A204.1 (cell line): ENCODE measurements around the gene NSUN5.
"Not testable (repeated sequence)": the region's sequence is repeated elsewhere in the genome, so short reads cannot be mapped to it uniquely, and the experiment has no call there.

ENCODE experiments used
- FAIRE-seq: peaks from 2 replicates; lab custom pipeline; 2012; peaks lifted over from hg19 to GRCh38; lab: Jason Lieb, UNC

The NSUN5 gene

GRCh38 chr7:73308665-73309214 is at the start of gene NSUN5:
Gene NSUN5 (minus strand): TSS chr7:73308826. CDS start chr7:73308790, 36 bp downstream.
- FAIRE-seq: no peak

DNA sequence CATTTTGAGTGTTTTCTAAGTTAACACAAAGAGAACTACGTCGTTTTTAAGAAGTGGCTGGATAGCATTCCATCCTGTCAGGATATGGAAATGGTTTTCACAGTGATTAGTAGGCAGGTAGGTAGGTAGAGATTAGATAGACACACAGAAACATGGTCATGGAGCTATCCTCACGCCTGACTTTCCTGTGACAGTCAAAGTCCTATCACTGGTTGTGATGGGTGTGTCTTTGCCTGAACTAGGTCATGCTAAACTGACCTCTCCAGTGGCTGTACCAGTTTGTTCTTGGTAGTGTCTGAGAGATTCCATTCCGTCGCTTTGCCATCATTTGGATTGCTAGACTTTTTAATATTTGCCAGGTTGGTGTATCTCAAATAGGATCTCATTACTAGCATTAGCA is 47.5 kb upstream of the NSUN5 start:
- no peak for FAIRE-seq

GRCh38 chr7:73354821-73355220 is 46.2 kb upstream of the NSUN5 start:
- FAIRE-seq: no peak

- FAIRE-seq: no peak
Measured at GRCh38 chr7:73354196-73354595, 45.6 kb upstream of the NSUN5 start.

- no peak for FAIRE-seq
Measured at GRCh38 chr7:73353243-73353642, 44.6 kb upstream of the NSUN5 start.

GRCh38 chr7:73352784-73353183 is 44.2 kb upstream of the NSUN5 start:
- FAIRE-seq: no peak

- no peak for FAIRE-seq
Measured at GRCh38 chr7:73351447-73352167, 43.0 kb upstream of the NSUN5 start.

DNA sequence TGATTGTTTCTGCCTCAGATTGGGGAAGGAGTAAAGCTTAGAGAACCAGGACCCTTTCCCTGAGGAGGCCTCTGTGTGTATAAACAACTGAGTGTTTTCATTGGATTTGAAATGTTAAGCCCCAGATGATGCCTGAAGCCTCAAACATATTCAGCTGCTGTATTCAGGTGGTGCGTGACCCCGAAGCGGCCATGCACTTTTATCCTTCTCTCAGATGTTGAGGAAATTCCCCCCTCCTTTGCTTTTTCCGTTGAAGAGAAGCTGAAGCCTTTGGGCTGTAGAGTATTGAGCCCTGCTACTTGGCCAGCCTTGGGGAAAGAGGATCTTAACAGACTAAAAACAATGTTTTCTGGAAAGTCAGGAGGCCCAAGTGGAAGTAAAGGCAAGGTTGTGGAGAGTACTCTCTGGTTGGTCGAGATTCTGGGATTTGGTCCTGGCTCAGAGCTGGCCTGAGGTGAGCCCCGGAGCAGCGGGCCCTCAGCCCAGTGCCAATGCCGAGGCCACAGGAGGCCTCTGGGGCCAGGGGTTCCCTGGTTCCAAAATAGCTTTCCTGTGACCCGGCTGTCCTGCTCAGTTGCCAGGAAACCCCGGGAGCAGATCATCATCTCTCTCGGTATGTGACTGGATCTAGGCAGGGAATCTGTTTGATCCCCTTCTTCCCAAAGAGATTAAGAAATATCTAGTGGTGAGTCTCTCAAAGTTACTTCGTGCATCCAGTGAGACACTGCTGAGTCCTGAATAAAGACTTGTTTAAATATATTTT is 41.9 kb upstream of the NSUN5 start:
- no peak for FAIRE-seq

DNA sequence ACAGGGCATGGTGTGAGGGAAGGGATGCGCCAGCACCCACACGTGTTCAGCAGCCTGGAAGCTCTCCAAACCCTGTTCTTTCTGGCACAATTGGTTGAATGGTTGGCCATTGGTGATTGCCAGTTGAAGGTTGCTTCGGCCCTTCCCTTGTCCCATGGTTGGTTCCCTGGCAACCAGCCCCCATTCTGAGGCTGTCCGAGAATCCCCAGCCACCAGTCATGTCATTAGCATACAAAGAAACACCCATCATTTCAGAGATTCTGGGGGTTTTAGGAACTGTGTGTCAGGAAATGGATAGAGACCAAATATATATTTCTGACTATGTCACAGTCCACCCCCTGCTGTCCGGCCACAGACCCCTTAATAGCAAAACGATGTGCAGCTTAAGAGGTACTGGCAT is 41.1 kb upstream of the NSUN5 start:
- no peak for FAIRE-seq

- FAIRE-seq: no peak
Measured at GRCh38 chr7:73345951-73346350, 37.3 kb upstream of the NSUN5 start.

DNA sequence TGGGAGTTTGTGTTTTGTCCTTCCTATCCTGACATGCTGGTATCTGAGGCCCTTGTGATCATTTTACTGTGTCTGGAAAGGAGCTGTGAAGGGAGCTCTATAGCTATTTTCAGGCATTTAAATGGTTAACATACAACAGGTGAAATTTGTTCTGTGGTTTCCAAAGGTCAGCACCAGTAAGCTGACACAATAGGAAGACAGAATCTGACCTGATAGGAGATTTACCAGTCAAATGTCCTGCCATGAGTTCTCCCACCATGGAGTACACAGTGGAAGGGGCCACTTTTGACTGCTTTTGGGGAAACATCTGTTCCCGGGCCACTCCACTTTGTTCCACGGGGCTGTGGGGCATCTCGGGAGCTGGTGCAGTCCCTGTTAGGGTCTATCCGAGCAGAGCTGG is 36.9 kb upstream of the NSUN5 start:
- no peak for FAIRE-seq

DNA sequence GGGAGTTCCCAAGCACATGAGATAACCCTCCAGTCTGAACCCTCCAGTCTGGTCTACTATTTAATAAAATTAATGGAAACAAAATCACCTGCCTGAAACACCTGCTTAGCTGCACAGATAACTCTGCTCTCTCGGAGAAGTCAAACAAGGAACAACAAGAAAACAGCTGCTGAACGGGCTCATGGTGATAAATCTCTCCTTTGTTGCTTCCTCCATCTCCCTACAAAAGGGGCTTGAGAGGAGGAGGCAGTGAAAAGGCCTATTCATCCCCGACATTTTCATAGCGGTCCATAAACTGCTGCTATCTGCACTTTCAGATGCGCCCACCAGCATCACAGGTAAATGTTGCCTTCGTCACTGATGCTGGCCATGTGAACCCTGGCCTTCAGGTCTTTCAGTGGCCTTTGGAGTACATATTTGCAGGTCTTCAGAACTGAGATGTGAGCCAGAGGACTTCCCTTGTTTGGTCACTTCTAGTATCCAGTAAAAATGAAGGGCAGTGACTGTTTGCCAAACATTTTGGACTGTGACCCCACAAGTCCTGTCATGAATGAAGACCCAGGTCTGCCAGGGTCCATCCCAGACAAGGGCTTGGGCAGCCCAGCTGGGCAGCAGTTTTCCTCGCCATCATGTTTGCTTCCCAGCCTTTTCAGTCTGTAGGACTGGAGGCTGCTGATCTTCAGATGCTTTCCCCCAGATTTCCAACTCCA is 35.2 kb upstream of the NSUN5 start:
- no peak for FAIRE-seq

- no peak for FAIRE-seq
Measured at GRCh38 chr7:73342645-73343044, 34.0 kb upstream of the NSUN5 start.

- no peak for FAIRE-seq
Measured at GRCh38 chr7:73341877-73342276, 33.3 kb upstream of the NSUN5 start.

GRCh38 chr7:73340514-73340913 is 31.9 kb upstream of the NSUN5 start:
- FAIRE-seq: no peak

DNA sequence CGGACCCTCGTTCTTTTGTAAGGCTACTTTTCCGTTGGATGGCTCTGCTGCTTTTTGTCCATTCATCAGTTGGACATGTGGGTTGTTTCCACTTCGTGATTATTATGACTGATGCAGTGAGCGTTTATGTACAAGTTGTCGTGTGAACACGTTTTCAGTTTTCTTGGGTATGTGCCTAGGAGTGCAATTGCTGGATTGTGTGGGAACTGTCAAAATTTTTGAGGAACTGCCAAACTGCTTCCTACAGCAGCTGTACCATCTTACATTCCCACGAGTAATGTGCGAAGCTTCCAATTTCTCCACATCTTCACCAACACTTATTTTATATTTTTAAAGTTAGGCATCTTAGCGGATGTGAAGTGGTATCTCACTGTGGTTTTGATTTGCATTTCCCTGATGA is 29.7 kb upstream of the NSUN5 start:
- no peak for FAIRE-seq

GRCh38 chr7:73332447-73332846 is 23.8 kb upstream of the NSUN5 start:
- no peak for FAIRE-seq

DNA sequence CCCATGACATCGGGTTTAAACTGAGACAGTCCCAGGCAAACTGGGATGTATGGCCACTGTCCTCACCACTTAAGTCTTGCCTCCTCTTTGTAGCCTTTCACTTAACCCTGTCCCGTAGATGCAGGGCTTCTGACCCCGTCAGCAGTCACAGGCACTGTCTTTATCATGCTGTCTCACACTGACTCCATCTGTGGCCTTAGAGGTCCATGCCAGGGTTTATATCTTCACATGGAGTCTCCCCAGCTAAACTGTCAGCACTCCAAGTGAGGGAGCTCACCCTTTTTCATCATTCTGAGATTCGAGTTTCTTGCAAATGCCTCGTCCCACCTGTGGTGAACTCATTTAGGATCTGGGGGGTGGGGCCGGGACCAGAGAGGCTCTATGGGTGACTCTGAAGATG is 22.1 kb upstream of the NSUN5 start:
- FAIRE-seq: no peak

- FAIRE-seq: no peak
Measured at GRCh38 chr7:73329861-73330581, 21.4 kb upstream of the NSUN5 start.

DNA sequence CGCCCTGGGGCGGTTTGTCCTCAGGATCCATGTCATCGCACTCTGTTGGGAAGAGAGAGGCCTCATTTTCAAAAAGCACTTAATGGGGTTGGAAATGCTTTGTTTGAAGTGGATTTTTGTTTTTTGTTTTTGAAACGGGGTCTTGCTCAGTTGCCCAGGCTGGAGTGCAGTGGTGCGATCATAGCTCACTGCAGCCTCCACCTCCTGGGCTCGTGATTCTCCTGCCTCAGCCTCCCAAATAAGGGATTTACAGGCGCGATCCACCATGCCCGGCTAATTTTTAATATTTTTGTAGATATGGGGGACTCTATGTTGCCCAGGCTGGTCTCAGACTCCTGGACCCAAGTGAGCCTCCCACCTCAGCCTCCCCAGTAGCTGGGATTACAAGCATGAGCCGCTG is 20.1 kb upstream of the NSUN5 start:
- no peak for FAIRE-seq

DNA sequence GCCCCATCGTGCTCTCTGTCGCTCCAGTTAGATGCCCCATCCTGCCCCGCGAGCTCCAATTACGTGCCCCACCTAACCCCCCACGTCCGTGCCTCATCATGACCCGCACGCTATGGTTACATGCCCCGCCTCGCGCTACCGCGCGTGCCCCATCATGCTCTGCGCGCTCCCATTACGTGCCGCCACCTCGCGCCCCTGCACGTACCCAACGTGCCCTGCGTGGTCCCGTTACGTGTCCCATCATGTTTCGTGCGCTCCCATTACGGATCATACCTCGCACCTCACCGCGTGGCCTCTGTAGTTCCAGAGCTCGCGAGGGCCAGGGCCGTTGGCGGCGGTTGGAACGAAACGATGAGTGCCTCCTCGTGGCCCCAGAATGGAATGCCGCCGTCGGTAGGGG is 19.3 kb upstream of the NSUN5 start, which contains the start of the genes FKBP6 and TRIM50:
Gene FKBP6, plus strand, starts transcription at position 240 of the 400 bp plus-strand sequence. CDS start 268 bp downstream, outside the sequence.
Gene TRIM50, minus strand, starts transcription at position 161 of the 400 bp plus-strand sequence. CDS start 3,295 bp downstream, outside the sequence.
- FAIRE-seq: not testable (repeated sequence)

GRCh38 chr7:73327449-73327848 is 18.8 kb upstream of the NSUN5 start:
- not testable (repeated sequence) for FAIRE-seq
